ENCODE measurements around the gene PPARA.

Gene PPARA

DNA sequence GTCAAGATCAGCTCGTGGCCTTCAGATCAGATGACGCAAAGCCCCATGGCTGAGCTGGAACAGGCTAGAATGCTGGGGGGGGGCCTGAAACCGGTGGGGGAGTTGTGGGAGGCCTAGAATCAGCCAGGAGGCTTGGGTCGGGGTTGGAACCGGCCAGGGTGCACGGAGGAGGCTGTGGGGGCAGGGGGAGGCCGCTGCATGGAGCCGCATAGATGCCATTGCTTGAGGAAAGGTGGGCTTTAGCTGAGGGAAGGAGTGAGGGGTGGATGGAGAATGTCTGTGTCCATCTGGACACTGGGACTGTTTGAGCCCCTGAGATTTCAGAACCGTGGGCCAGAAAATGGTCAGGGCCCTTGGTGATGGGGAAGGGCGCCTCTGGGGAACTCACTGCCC lies 74.6 kb downstream of the PPARA start:
- in situ Hi-C loops (cut with HindIII; ENCODE audit: low pct_ligation_motif_present, low pct_unique_long_range_greater_than_20kb, low sequenced_read_pairs): no loop called here
- DNase-seq: no peak

DNA sequence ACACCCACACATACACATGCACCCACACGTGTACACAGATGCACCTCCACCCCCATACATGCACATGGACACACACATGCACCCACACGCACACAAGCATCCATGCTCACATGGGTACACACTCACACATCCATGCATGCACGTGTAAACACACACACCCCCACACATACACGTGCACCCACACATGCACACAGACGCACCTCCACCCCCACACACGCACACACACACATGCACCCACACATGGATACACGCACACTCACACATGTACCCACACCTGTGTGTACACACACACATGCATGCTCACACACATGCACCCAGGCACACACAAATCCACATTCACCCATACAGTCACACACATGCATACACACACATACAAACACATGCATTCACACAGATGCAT lies 75.3 kb downstream of the PPARA start:
- in situ Hi-C loops (cut with HindIII; ENCODE audit: low pct_ligation_motif_present, low pct_unique_long_range_greater_than_20kb, low sequenced_read_pairs): no loop called here
- no peak for DNase-seq

DNA sequence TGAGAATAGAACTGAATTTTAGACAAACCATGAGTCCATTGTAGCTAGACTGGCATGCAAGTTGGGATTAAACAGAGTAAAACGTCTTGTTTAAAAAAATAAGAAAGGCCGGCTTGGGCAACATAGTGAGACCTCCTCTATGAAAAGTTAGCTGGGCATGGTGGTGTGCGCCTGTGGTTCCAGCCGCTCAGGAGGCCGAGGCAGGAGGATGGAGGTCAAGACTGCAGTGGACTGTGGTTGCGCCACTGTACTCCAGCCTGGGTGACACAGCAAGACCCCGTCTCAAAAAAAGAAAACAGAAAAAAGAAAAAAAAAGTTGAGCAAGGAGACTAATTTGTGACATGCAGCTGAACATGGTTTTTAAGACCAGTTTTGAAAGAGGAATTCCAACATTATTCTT lies 76.3 kb downstream of the PPARA start:
- in situ Hi-C loops (cut with HindIII; ENCODE audit: low pct_ligation_motif_present, low pct_unique_long_range_greater_than_20kb, low sequenced_read_pairs): no loop called here
- DNase-seq: no peak

DNA sequence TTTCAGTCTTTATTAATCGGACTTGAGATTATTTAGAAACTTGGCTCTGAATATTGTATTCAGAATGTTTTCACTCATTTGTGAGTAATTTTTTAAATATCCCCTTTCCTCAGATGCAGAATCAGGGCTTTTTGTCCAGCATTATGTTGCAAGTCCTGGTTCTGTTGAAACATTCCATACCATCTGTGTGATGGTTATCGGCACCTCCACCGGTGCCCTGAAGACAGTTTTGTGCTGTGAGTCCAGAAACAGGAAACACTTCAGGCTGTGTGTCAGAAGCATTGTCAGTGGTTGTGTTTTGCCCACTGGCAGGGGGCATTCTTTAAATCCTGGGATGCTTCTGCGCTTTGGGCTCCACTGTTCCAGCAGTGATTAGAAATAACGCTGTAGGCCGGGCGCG lies 79.4 kb downstream of the PPARA start:
- in situ Hi-C loops (cut with HindIII; ENCODE audit: low pct_ligation_motif_present, low pct_unique_long_range_greater_than_20kb, low sequenced_read_pairs): no loop called here

DNA sequence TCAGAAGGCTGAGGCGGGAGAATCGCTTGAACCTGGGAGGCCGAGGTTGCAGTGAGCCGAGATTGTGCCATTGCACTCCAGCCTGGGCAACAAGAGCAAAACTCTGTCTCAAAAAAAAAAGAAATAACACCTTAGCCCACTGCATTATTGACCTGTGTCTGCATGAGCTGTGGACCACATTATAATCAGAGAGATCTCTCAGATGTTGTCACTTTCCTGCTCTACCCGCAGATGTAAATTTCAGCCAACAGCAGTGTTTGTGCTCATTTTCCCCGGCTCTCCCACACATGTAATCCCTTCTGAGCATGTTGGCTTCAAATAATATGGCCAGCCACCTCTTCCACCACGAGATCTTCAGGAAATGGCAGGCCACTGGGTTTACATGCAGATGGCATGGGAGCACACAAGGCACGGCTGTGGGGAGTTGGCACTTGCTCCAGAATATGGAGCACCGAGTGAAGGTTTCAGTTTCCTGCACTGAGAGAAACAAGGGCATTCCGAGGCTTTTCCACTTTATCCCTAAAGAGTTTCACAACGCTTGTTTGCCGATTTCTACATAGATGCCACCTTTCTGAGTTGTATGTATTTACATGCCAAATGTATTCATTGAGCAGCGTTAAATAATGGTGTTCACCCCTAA lies 80.1 kb downstream of the PPARA start:
- no peak for DNase-seq
- in situ Hi-C loops (cut with HindIII; ENCODE audit: low pct_ligation_motif_present, low pct_unique_long_range_greater_than_20kb, low sequenced_read_pairs): no loop called here

More for the DNA sequence above, 79.4 kb downstream of the PPARA start:
- DNase-seq: no peak

DNA sequence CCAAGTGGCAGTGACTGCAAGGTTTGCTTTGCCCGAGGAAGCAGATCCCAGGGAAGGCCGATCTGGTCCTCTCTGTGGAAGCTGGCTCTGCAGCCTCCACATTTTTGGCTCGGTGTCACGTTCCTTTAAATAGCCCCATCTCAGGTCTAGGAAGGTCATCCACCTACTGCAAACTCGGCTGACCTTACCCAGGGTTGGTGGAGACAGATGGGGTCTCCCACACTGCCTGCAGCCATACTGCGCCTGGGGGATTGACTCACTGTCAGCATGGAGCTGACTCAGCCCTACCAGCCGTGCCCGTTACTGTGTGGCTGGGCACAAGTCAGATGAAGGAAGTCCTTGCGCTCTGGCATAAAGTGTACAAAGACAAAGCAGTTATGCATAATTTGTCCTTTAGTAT lies 82.9 kb downstream of the PPARA start:
- peak; percentile 61 for DNase-seq
- in situ Hi-C loops (cut with HindIII; ENCODE audit: low pct_ligation_motif_present, low pct_unique_long_range_greater_than_20kb, low sequenced_read_pairs): no loop called here

DNA sequence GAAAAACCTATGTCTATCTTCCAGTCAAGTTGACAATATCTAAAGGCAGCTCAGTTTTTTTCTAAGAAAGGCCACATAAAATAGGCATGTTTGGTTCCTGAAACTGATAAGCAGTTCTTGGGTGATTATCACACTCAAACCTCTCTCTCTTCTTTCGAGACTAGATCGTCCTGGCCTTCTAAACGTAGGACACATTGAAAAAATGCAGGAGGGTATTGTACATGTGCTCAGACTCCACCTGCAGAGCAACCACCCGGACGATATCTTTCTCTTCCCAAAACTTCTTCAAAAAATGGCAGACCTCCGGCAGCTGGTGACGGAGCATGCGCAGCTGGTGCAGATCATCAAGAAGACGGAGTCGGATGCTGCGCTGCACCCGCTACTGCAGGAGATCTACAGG lies 84.6 kb downstream of the PPARA start:
- in situ Hi-C loops (cut with HindIII; ENCODE audit: low pct_ligation_motif_present, low pct_unique_long_range_greater_than_20kb, low sequenced_read_pairs): no loop called here
- DNase-seq: no peak

DNA sequence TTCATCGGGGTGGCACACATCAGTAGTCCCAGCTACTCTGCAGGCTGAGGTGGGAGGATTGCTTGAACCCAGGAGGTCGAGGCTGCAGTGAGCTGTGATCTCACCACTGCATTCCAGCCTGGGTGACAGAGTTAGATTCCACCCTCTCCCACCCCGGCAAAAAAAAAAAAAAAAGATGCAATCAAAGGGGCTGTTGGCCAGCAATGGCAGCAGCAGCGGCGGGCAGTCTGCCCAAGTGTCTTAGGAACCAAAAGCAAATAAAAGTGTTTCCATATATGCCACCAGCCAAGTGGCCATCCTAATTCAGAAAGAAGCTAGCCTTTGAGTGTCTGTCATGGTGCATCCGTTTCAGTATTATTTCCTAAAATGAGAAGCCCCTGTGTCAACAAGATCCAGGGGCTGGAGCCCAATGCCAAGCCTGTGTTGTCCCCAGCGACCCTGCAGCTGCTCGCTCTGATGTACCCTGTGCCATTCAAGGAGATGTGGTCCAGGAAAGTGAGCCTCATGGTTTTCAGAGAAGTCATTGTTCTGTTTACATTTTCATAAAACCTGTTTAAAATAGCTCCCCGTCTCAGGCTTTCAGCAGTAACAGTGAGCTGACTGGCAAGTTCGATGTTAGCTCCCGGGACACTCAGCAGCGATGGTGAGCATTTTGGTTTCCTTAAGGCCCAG lies 87.3 kb downstream of the PPARA start:
- no peak for DNase-seq
- in situ Hi-C loops (cut with HindIII; ENCODE audit: low pct_ligation_motif_present, low pct_unique_long_range_greater_than_20kb, low sequenced_read_pairs): no loop called here

DNA sequence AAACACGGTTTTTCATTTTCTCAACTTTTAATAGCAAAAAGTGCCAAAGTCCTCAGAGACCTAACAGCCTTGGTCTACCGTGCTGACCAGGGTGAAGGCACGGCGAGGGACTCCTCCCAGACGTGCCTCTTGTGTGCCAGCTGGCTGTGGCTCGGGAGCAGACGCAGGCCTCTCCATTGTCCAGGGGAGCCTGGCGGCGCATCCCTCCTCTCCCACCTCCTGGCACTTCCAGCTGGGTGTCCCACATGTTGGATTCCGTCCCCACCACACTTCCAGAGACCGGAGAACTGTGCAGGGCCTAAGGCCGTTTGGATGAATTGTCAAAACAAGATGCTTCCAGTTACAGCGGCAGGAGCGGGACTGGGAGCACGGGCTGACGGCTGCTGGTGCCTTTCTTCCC lies 88.2 kb downstream of the PPARA start:
- no peak for DNase-seq
- in situ Hi-C loops (cut with HindIII; ENCODE audit: low pct_ligation_motif_present, low pct_unique_long_range_greater_than_20kb, low sequenced_read_pairs): no loop called here

DNA sequence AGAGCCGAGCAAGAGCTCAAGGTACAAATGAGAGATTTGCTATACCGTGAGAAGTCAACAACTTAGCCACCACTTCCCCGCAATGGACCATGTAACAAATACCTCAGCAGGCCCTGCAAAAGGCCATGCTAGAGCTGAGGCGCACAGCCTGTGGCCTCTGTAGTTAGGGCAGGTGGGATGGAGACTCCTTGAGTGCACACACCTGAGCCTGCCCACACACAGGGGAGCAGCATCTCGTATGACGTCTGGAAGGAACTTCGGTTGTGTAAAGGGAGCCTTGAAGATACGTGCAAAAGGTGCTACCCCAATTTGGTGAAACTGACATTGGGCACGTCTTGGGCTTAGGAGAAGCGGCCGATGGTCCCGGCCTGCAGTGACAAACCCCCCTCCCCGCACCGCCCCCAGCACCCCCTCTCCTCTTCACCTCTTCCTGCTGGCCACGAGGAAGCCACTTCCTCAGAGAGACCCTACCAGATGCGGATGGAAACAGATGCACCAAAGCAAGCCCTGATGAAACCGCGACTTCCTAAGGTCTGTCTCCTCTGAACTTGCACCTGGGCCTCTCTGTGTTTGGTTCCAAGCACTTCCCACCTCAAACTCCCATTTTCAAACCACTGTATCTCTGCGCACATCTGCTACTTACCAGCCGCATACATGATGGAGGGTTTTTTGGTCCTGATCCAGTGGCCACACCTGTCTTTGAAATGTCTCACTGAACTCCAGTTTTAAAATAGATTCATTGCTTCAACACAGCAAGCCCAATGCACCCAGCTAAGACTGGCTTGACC lies 89.1 kb downstream of the PPARA start:
- in situ Hi-C loops (cut with HindIII; ENCODE audit: low pct_ligation_motif_present, low pct_unique_long_range_greater_than_20kb, low sequenced_read_pairs): no loop called here
- no peak for DNase-seq

DNA sequence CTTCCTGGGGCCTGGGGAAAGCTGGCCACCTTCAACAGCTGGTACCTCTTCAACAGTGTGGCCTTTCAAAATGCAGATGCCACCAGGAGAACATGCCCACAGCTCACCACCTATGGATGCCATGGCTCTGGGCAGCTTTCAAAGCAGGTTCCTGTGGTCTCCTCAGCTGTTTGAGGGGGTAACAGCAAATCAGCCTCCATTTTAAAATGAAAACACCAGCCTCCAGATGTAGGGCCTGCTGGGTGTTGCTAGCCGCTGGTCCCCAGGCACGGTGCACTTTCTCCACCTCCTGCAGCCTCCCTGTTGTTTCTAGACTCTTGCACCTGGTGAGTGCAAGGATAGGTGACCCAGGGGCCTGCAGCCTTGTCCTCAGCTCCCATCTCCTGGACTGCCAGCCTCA lies 89.7 kb downstream of the PPARA start:
- in situ Hi-C loops (cut with HindIII; ENCODE audit: low pct_ligation_motif_present, low pct_unique_long_range_greater_than_20kb, low sequenced_read_pairs): no loop called here

DNA sequence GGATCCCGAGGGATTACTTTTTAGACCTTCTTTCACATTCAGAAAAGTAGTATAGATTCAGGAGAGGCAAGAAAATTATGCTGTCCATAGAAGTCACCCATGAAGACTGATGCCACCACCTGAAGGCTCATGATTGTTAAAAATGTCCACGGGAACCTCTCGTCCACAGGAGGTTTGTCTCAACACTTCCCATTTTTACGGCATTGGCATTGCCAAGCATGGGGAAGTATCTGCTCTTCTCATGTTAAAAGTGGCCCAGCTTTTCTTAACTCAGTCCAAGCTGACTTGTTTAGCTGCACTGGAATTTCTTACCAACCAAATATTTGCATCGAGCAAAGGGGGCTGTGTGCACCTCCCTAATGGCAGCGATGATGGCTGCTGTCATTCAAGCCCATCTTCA lies 90.2 kb downstream of the PPARA start:
- DNase-seq: no peak
- in situ Hi-C loops (cut with HindIII; ENCODE audit: low pct_ligation_motif_present, low pct_unique_long_range_greater_than_20kb, low sequenced_read_pairs): no loop called here

More for the DNA sequence above, 89.7 kb downstream of the PPARA start:
- DNase-seq: no peak

DNA sequence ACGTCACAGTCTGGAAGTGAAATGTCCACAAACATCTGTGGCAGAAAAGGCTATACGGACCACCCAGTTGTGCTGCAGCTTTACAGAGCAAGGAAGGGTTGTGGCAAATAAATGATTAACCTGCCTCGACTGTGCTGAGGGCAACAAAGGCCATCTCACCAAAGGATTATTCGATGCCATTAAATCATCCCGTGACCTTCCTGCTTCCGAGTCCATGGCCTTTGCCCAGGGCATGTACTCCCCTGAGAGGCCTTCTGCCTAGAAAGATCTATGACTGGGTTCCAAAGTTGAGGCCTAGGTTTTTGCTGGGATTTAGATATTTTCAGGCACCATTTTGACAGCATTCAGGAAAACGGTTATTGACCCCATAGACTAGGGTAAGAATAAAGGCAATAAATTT lies 90.6 kb downstream of the PPARA start:
- in situ Hi-C loops (cut with HindIII; ENCODE audit: low pct_ligation_motif_present, low pct_unique_long_range_greater_than_20kb, low sequenced_read_pairs): no loop called here
- no peak for DNase-seq

DNA sequence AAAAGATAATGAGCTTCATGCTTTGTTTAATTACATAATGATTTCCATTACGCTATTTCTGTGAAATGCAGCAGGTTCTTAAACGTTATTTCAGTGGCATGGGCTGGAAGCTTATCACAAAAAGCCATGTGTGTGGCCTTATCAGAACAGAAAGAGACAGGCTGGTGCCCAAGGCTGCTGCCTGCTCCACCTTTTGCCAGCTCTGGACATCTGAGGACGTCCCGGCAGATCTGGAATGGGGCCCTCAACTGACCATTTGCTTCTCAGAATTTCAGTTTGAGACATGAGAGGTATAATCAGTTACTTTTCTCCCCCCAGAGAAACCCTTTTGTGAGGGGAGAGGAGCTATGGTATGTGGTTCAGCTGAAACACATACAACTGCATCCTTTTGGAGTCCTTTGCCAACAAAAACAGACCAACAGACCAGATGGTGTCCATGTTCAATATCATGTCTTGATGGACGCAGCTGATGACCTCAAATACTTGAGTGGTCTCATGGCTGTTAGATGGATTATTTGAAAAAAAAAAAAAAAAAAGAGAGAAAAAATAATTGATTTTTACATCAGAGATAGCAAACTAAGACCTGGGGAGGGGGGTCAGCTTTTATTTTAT lies 91.2 kb downstream of the PPARA start:
- DNase-seq: no peak
- in situ Hi-C loops (cut with HindIII; ENCODE audit: low pct_ligation_motif_present, low pct_unique_long_range_greater_than_20kb, low sequenced_read_pairs): no loop called here

DNA sequence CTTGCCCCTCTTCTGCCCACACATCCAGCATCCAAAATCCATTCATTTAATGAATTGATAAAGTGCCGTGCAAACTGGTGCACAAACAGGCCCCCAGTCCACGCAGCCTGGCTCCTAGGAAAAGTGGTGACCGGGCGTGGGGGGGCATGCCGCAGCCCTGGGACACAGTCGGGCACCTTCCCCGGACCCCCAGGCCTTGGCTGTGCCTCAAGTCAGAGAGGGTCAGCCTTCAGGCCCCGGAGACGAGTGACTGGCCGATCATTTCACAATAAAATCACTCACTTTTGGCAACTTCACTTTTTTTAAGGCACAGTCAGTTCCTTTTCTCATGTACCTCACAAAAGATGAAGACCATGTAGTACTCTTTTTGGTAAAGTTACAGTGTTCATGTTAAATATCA lies 91.8 kb downstream of the PPARA start:
- DNase-seq: no peak
- in situ Hi-C loops (cut with HindIII; ENCODE audit: low pct_ligation_motif_present, low pct_unique_long_range_greater_than_20kb, low sequenced_read_pairs): no loop called here

DNA sequence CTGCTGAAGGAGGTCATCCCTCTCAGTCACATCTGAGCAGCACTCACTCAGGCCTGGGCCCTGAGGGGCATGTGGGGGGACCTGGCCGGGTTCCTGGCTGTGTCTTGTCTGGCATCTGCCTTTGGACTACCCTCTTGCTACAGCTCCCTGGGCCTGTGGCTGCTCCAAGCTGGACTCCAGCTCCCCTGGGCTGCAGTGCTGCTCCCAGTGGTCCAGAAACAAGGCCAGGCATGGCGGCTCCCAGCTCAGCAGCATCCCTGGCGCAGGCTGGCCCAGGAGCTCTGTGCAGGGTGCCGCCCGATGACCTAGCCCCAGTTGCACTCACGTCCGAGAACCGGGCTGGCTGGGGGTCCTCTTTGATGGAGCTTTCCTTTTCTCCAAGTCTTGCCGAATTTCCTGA lies 94.4 kb downstream of the PPARA start:
- no peak for DNase-seq
- in situ Hi-C loops (cut with HindIII; ENCODE audit: low pct_ligation_motif_present, low pct_unique_long_range_greater_than_20kb, low sequenced_read_pairs): no loop called here

DNA sequence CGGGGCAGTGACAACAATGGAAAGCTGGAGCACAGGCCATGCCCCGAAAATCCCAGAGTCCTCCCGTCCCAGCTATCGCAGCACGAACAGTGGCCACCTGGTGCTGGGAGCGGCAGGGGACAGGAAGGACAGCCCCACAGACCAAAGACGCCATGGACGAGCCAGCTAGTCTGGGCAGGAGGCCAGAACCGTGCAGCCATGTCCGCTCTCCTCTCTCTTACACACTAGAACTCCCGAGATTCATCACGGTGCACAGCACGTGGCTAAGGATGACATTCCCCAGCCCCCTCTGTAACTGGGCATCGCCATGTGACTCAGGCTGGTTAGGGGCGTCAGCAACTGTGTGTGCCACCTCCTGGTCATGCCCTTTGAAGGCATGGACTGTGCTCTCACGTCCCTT lies 95.2 kb downstream of the PPARA start:
- no peak for DNase-seq
- in situ Hi-C loops (cut with HindIII; ENCODE audit: low pct_ligation_motif_present, low pct_unique_long_range_greater_than_20kb, low sequenced_read_pairs): no loop called here

DNA sequence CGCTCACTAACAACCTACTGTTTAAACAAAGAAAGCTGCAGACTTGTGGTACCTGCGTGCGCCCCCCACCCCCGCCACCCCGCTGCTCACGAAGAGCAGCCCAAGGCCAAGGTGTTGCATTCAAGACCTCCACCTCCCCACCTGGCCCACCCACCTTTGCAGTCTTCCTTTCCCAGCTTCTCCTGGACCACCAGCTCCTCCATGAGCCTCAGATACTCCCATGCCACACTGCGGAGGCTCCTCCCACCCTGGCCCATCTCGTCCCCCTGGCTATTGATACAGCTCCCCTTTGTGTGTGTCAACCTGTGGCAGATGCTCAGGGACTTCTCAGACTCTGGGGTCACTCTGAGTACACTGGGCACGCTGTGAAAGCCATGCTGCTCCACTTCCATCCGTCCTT lies 95.9 kb downstream of the PPARA start:
- in situ Hi-C loops (cut with HindIII; ENCODE audit: low pct_ligation_motif_present, low pct_unique_long_range_greater_than_20kb, low sequenced_read_pairs): no loop called here
- DNase-seq: no peak

DNA sequence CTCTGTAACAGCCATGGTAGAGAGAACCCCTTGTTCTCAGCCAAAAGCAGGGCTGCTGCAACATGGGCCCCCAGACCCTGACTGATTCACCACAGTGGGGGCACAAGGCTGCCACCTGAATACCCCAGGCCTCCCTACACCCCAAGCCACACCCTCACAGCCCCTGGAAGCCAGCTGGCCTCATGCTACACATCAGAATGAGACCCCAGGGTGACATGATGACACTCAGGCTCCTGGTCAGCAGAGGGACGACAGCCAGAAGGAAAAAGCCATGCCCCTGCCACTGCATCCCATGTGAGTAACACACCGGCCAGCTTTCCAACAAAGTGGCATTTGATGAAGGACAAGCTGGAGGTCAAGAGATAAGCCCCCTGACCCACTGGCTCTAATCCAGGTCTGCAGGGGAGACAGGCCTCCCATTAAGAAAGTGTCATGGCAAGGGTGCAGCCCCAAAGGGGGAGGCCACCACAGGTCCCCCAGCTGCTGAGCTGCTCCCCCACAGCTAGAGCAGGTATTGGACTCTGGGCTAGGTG lies 97.2 kb downstream of the PPARA start:
- in situ Hi-C loops (cut with HindIII; ENCODE audit: low pct_ligation_motif_present, low pct_unique_long_range_greater_than_20kb, low sequenced_read_pairs): no loop called here
- no peak for DNase-seq
